Adrenal gland (tissue), 12 donors: Measurements from ENCODE around the gene TSPAN9. TPM values are rescaled to one million over a fixed set of nuclear protein-coding genes. Genes with fewer than 3 reads are reported as not detected.

Experiments
- DNase-seq, 7 donors: peaks; one replicate each; pipeline ENCODE4 v3.0.0-alpha.2; 2019 to 2020
- H3K27ac ChIP-seq, 5 donors: fragments of 200-600 bp; sonication (generic) in 4 of 5; 1 replicate in 3 of 5; 2 replicates in 2 of 5; pipeline versions ENCODE4 v1.5.1 to v1.8.0; 2016 to 2020; ENCODE audit warnings: mild to moderate bottlenecking in 1 of 5
- H3K27me3 ChIP-seq: fragments of 200-600 bp; 2 replicates; pipeline ENCODE4 v1.8.0; 2021
- H3K36me3 ChIP-seq, 2 donors: fragments of 200-600 bp; replicated peaks in 1 of 2; 1 replicate in 1 of 2; 2 replicates in 1 of 2; pipeline versions ENCODE4 v1.5.1 to v1.8.0; 2018 to 2022
- H3K4me1 ChIP-seq, 2 donors: fragments of 200-600 bp; replicated peaks in 1 of 2; 1 replicate in 1 of 2; 2 replicates in 1 of 2; pipeline versions ENCODE4 v1.5.1 to v1.8.0; 2018 to 2021
- H3K4me3 ChIP-seq, 4 donors: fragments of 200-600 bp; sonication (generic) in 3 of 4; one replicate each; pipeline ENCODE4 v1.5.1; 2016 to 2018
- H3K9me3 ChIP-seq, 3 donors: fragments of 200-600 bp; sonication (generic) in 1 of 3; replicated peaks in 1 of 3; 1 replicate in 2 of 3; 2 replicates in 1 of 3; pipeline versions ENCODE4 v1.5.1 to v1.8.0; 2016 to 2021
- POLR2A ChIP-seq, 2 donors: fragments of 450-650 bp; IDR thresholded peaks; one replicate each; pipeline ENCODE4 v1.6.1; 2017; ENCODE audit warnings: antibody characterized with exemption in 2 of 2, mild to moderate bottlenecking in 2 of 2, moderate library complexity in 1 of 2
- WGBS, 4 donors: extraction: QIAGEN DNeasy Blood & Tissue Kit in 2 of 4; methylation state at CpG; one replicate each; pipeline versions ENCODE4 v1.1.5 to v1.1.7; 2013 to 2017; 5-methylcytosine and 5-hydroxymethylcytosine counted together
- intact Hi-C, 2 donors: fragments of 100-400 bp; cut with DNase I; formaldehyde crosslinking; loops; one replicate each; pipeline versions ENCODE4 v1.14.1 to v1.15.0; 2022 to 2023
- polyA plus RNA-seq, 3 donors: library from polyadenylated mRNA; stranded (reverse); fragments of 200-250 nt in 2 of 3; fragments of 350-450 nt in 1 of 3; fragmentation: Illumina TruSeq in 1 of 3; extraction: RNeasy Lipid Tissue Mini Kit (QIAGEN cat#74804) in 1 of 3; gene quantifications; one replicate each; pipeline ENCODE4 v1.2.3, GENCODE V29; 2013 to 2014
- total RNA-seq, 9 donors: library from RNA; depleted of rRNA in 4 of 9; stranded (reverse); fragments of >200 nt in 4 of 9; fragments of 120-200 nt in 1 of 9; fragmentation: NEBNext Ultra II Directional in 1 of 9; extraction: Animal tissue kit (Norgen Biotek cat#: 25700) in 1 of 9; gene quantifications; one replicate each; pipeline versions ENCODE4 v1.1.0 to v1.2.4, GENCODE V29; 2013 to 2023
- TF ChIP-seq, protein P1 (sequence below), 6 experiments: fragments of 450-650 bp in 4 of 6; fragments of 200-600 bp in 2 of 6; sonication (generic) in 1 of 6; IDR thresholded peaks; 1 replicate in 5 of 6; 2 replicates in 1 of 6; pipeline versions ENCODE4 v1.5.1 to v1.8.0; 2016 to 2021; ENCODE audit warnings: antibody characterized with exemption in 6 of 6, mild to moderate bottlenecking in 2 of 6, moderate library complexity in 1 of 6
- donor health status: healthy with polysubstance abuse.
- donor health status: Bipolar disorder and iron deficiency.
- donor health status: DM: yes; HTN: yes; CAD: no.
- donor health status: DM: no; HTN: no; CAD: no.
- donor health status: DM: no; HTN: no; CAD: no.
- donor health status: DM: yes; HTN: yes; CAD: no.

Gene TSPAN9
- total and polyA plus RNA-seq, 12 donors, result 12.4 to 31.4 (median 22.4) TPM

DNA sequence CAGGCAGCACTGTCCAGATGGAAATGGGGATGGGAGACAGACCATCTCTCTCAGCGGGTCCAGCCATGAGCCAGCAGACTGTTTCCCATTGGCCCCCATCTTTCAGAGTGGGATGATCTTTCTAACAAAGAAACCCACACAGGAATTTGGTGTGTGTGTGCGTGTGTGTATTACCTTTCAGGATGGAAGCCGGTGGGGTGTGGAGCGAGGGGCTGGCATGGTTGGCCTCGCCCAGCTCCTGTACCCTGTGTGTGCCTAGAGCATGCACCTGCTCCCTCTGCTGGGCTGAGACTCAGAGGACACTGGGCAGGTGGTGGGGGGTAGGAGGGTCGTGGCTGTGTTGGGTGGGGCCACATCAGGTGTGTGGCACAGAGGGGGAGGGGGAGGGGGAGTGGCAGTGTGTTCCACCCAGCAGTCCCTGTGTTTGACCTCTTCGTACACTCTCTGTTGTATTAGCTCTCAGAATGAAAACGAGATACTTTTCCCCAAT is 33.0 kb upstream of the TSPAN9 start:
- TF ChIP-seq, protein P1, sequence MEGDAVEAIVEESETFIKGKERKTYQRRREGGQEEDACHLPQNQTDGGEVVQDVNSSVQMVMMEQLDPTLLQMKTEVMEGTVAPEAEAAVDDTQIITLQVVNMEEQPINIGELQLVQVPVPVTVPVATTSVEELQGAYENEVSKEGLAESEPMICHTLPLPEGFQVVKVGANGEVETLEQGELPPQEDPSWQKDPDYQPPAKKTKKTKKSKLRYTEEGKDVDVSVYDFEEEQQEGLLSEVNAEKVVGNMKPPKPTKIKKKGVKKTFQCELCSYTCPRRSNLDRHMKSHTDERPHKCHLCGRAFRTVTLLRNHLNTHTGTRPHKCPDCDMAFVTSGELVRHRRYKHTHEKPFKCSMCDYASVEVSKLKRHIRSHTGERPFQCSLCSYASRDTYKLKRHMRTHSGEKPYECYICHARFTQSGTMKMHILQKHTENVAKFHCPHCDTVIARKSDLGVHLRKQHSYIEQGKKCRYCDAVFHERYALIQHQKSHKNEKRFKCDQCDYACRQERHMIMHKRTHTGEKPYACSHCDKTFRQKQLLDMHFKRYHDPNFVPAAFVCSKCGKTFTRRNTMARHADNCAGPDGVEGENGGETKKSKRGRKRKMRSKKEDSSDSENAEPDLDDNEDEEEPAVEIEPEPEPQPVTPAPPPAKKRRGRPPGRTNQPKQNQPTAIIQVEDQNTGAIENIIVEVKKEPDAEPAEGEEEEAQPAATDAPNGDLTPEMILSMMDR (IDR thresholded peaks at IDR 0.05), result no peak
- no peak for TF ChIP-seq POLR2A (IDR thresholded peaks at IDR 0.05)
- no peaks in the 10 kb centered on the region for H3K9me3 ChIP-seq
- H3K36me3 ChIP-seq, result no peaks in the 10 kb centered on the region
- H3K4me3 ChIP-seq, result no peak overlapping the region
- no peaks in the 10 kb centered on the region for H3K4me1 ChIP-seq
- no peaks in the 10 kb centered on the region for H3K27me3 ChIP-seq
- no peak for DNase-seq
- WGBS, 4 donors, result 71 to 80% (median 74%) methylated on average over 7 to 8 of the region's 8 CpGs
- no peak overlapping the region for H3K27ac ChIP-seq
- intact Hi-C loops, result loop anchor here in 1 of 2 donors (10.0 kb wide), 1 partner anchor 189 kb away; the partner anchor contains the start of gene TEX52

GRCh38 chr12:3045494-3045893 is 31.7 kb upstream of the TSPAN9 start:
- Histone ChIP-seq H3K27ac (no peak overlapping the region), H3K27me3 (no peaks in the 10 kb centered on the region), H3K36me3 (no peaks in the 10 kb centered on the region), H3K4me3 (no peak overlapping the region), H3K9me3 (no peaks in the 10 kb centered on the region), H3K4me1 (no peaks in the 10 kb centered on the region)
- intact Hi-C loops, result loop anchor here in 1 of 2 donors (10.0 kb wide), 1 partner anchor 191 kb away; the partner anchor contains the start of gene TEX52
- DNase-seq, result no peak
- no peak for TF ChIP-seq POLR2A (IDR thresholded peaks at IDR 0.05)
- TF ChIP-seq, protein P1 (IDR thresholded peaks at IDR 0.05), result no peak
- 85 to 93% (median 91%) methylated on average over 5 of the region's 5 CpGs for WGBS, 4 donors

DNA sequence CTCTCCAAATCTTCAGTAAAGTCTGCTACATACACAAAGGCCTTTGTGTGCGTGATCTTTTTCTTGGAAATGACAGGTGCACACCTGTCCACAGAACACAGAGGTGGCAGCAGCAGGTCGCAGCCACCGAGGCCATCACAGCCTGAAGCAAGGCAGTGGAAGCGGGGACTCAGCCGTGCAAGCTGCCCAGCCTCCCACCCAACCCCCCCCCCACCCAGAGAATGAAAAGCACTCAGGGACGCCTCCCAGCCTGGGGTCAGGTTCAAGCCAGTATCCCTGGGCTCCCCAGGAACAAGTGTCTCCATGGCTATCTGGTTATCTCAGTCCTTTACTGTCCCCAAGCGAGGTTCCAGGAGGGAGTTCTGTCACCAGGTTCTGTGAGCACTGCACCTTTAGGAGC is 31.2 kb upstream of the TSPAN9 start:
- Histone ChIP-seq H3K4me3 (no peak overlapping the region), H3K9me3 (no peaks in the 10 kb centered on the region), H3K36me3 (no peaks in the 10 kb centered on the region), H3K27me3 (no peaks in the 10 kb centered on the region), H3K27ac (no peak overlapping the region), H3K4me1 (no peaks in the 10 kb centered on the region)
- TF ChIP-seq POLR2A (IDR thresholded peaks at IDR 0.05), result no peak
- TF ChIP-seq, protein P1 (IDR thresholded peaks at IDR 0.05), result no peak
- 78 to 94% (median 86%) methylated on average over 5 to 7 of the region's 7 CpGs for WGBS, 4 donors
- intact Hi-C loops, result loop anchor here in 1 of 2 donors (10.0 kb wide), 1 partner anchor 191 kb away; the partner anchor contains the start of gene TEX52
- no peak for DNase-seq

GRCh38 chr12:3046441-3047200 is 30.6 kb upstream of the TSPAN9 start:
- H3K36me3 ChIP-seq, result no peaks in the 10 kb centered on the region
- H3K4me1 ChIP-seq, result no peaks in the 10 kb centered on the region
- no peak overlapping the region for H3K27ac ChIP-seq
- intact Hi-C loops, result loop anchor here in 1 of 2 donors (10.0 kb wide), 1 partner anchor 192 kb away; the partner anchor contains the start of gene TEX52
- no peak for DNase-seq
- TF ChIP-seq POLR2A (IDR thresholded peaks at IDR 0.05), result no peak
- TF ChIP-seq, protein P1 (IDR thresholded peaks at IDR 0.05), result no peak
- no peak overlapping the region for H3K4me3 ChIP-seq
- H3K27me3 ChIP-seq, result no peaks in the 10 kb centered on the region
- no peaks in the 10 kb centered on the region for H3K9me3 ChIP-seq
- 80 to 83% (median 81%) methylated on average over 15 to 17 of the region's 17 CpGs for WGBS, 4 donors
